SH-SY5Y (cell line): ENCODE data around the gene FGF11.

Experiments used
- GATA2 ChIP-seq: IDR thresholded peaks from 2 replicates; pipeline ENCODE4 v1.6.1; 2011; ENCODE audit warnings: mild to moderate bottlenecking, low read depth, low read length
- GATA3 ChIP-seq: IDR thresholded peaks from 2 replicates; pipeline ENCODE4 v1.6.1; 2011; ENCODE audit warnings: low read depth, mild to moderate bottlenecking, low read length, moderate library complexity

Gene FGF11

GRCh38 chr17:7435676-7436555 lies 3.4 kb upstream of the FGF11 start:
- TF ChIP-seq GATA2 (no peak), GATA3 (no peak)

- TF ChIP-seq GATA2 (no peak), GATA3 (no peak)
These were observed 2.5 kb upstream of the FGF11 start for GRCh38 chr17:7436556-7437368.

GRCh38 chr17:7437369-7437863 lies 1.9 kb upstream of the FGF11 start:
- no peak for TF ChIP-seq GATA3
- TF ChIP-seq GATA2: no peak

GRCh38 chr17:7437950-7438614 lies 1.2 kb upstream of the FGF11 start:
- TF ChIP-seq GATA3 (no peak), GATA2 (no peak)

- TF ChIP-seq GATA2 (no peak), GATA3 (no peak)
These were observed 454 bp upstream of the FGF11 start for GRCh38 chr17:7438656-7439460.

GRCh38 chr17:7440113-7440833 lies 961 bp downstream of the FGF11 start:
- TF ChIP-seq GATA2: no peak
- no peak for TF ChIP-seq GATA3

GRCh38 chr17:7440834-7441195 lies 1.5 kb downstream of the FGF11 start:
- TF ChIP-seq GATA3 (no peak), GATA2 (no peak)

- TF ChIP-seq GATA2 (no peak), GATA3 (no peak)
These were observed 2.0 kb downstream of the FGF11 start for GRCh38 chr17:7441266-7441665.

GRCh38 chr17:7442142-7442541 lies 2.8 kb downstream of the FGF11 start:
- no peak for TF ChIP-seq GATA2

GRCh38 chr17:7443499-7444485 lies 4.5 kb downstream of the FGF11 start:
- no peak for TF ChIP-seq GATA3

GRCh38 chr17:7444682-7445618 lies 5.6 kb downstream of the FGF11 start, which contains the start of gene CHRNB1:
CHRNB1 (plus strand) TSS chr17:7445061; CDS start chr17:7445128, 67 bp downstream.
- no peak for TF ChIP-seq GATA2
- TF ChIP-seq GATA3: no peak

- TF ChIP-seq GATA3: no peak
- TF ChIP-seq GATA2: no peak
These were observed 6.3 kb downstream of the FGF11 start for GRCh38 chr17:7445619-7445968.
